A673 (cell line): ENCODE results near the gene EED. TPM values are rescaled to one million over a fixed set of nuclear protein-coding genes. Genes with fewer than 3 reads are reported as not detected.

Source experiments
- BruUV-seq: library from RNA; stranded (reverse); fragments of 400-500 nt; replicated peaks from 2 replicates; lab custom pipeline; 2021; lab: Mats Ljungman, UMichigan
- CTCF ChIA-PET: fragments of 300-600 bp; sonication (Branson Sonifier 250); formaldehyde crosslinking; loops from one replicate; lab custom pipeline; 2022; ENCODE audit warnings: antibody characterized with exemption; lab: Charles Lee
- POLR2A ChIA-PET: fragments of 300-600 bp; sonication (Branson Sonifier 250); formaldehyde crosslinking; loops from one replicate; lab custom pipeline; 2022; ENCODE audit warnings: antibody characterized with exemption; ENCODE audit not compliant: low non-redundant PET; lab: Charles Lee
- DNase-seq: peaks from one replicate; pipeline ENCODE4 v3.0.0-alpha.2; 2015; ENCODE audit warnings: low spot score
- H3K27ac ChIP-seq: fragments of 200-600 bp; sonication (generic); 2 replicates; pipeline ENCODE4 v1.5.1; 2016; ENCODE audit warnings: mixed run types, low read depth, mild to moderate bottlenecking, mixed read lengths, antibody characterized with exemption, low read length; ENCODE audit not compliant: poor library complexity, severe bottlenecking
- H3K27me3 ChIP-seq: fragments of 200-600 bp; sonication (generic); replicated peaks from 2 replicates; pipeline ENCODE4 v1.6.1; 2017; ENCODE audit warnings: mixed run types, low read depth, mild to moderate bottlenecking, mixed read lengths, antibody characterized with exemption, low read length; ENCODE audit not compliant: insufficient read depth, poor library complexity
- H3K36me3 ChIP-seq: fragments of 200-600 bp; sonication (generic); 2 replicates; pipeline ENCODE4 v1.6.1; 2016; ENCODE audit warnings: mixed run types, mild to moderate bottlenecking, mixed read lengths, antibody characterized with exemption, low read length; ENCODE audit not compliant: insufficient read depth, poor library complexity, severe bottlenecking
- H3K4me1 ChIP-seq: fragments of 200-600 bp; sonication (generic); 2 replicates; pipeline ENCODE4 v1.6.1; 2017; ENCODE audit warnings: mixed run types, mild to moderate bottlenecking, mixed read lengths, antibody characterized with exemption, low read length; ENCODE audit not compliant: insufficient read depth, poor library complexity, severe bottlenecking
- H3K4me3 ChIP-seq: fragments of 200-600 bp; sonication (generic); 2 replicates; pipeline ENCODE4 v1.5.1; 2016; ENCODE audit warnings: low read depth, mixed run types, mild to moderate bottlenecking, mixed read lengths, low read length; ENCODE audit not compliant: poor library complexity, severe bottlenecking
- H3K9me3 ChIP-seq: fragments of 200-600 bp; sonication (generic); 2 replicates; pipeline ENCODE4 v1.6.1; 2016; ENCODE audit warnings: mixed run types, low read depth, mild to moderate bottlenecking, mixed read lengths, antibody characterized with exemption, low read length; ENCODE audit not compliant: poor library complexity, severe bottlenecking
- CTCF ChIP-seq: fragments of 300-800, 200-600 bp; sonication (generic); conservative IDR thresholded peaks from 2 replicates; pipeline ENCODE4 v1.5.1; 2017; ENCODE audit warnings: low read depth, mild to moderate bottlenecking, antibody characterized with exemption, low read length, moderate library complexity, mixed read lengths
- EZH2 ChIP-seq: fragments of 200-600 bp; sonication (generic); IDR thresholded peaks from 2 replicates; pipeline ENCODE4 v1.6.1; 2017; ENCODE audit warnings: borderline replicate concordance, low read depth, mild to moderate bottlenecking, mixed read lengths, antibody characterized with exemption, low read length; ENCODE audit not compliant: poor library complexity, severe bottlenecking
- intact Hi-C: fragments of 100-400 bp; cut with micrococcal nuclease; formaldehyde crosslinking; loops from one replicate; pipeline ENCODE4 v1.10.0; 2022; ENCODE audit not compliant: unreplicated experiment
- total RNA-seq: library from RNA; stranded (reverse); gene quantifications from 2 replicates; pipeline ENCODE4 v1.2.3, GENCODE V29; 2021

Gene EED
- total RNA-seq, 1 experiment from 2014 or later = 43.4 TPM

GRCh38 chr11:86198139-86198538 lies 46.4 kb upstream of the EED start:
- POLR2A ChIA-PET = no interaction called here
- no TSS peak for BruUV-seq
- Histone ChIP-seq H3K4me1 (peaks cover 6% of the 10 kb centered on the region), H3K27me3 (no peaks in the 10 kb centered on the region), H3K27ac (no peak overlapping the region), H3K36me3 (no peaks in the 10 kb centered on the region), H3K9me3 (no peaks in the 10 kb centered on the region), H3K4me3 (no peak overlapping the region)
- no peak for DNase-seq
- intact Hi-C loops = no loop called here
- TF ChIP-seq CTCF (no peak), EZH2 (no peak)
- CTCF ChIA-PET = no interaction called here

- Histone ChIP-seq H3K4me1 (peaks cover 6% of the 10 kb centered on the region), H3K4me3 (no peak overlapping the region), H3K9me3 (no peaks in the 10 kb centered on the region), H3K27ac (no peak overlapping the region), H3K27me3 (no peaks in the 10 kb centered on the region), H3K36me3 (no peaks in the 10 kb centered on the region)
- no peak for DNase-seq
- intact Hi-C loops = no loop called here
- no TSS peak for BruUV-seq
- TF ChIP-seq CTCF (no peak), EZH2 (no peak)
- POLR2A ChIA-PET = no interaction called here
- CTCF ChIA-PET = no interaction called here
Observed at GRCh38 chr11:86199354-86199753, 45.2 kb upstream of the EED start.

- CTCF ChIA-PET = no interaction called here
- no TSS peak for BruUV-seq
Observed at GRCh38 chr11:86201371-86201884, 43.1 kb upstream of the EED start.

More at GRCh38 chr11:86201371-86201884, 43.1 kb upstream of the EED start:
- H3K36me3 ChIP-seq = no peaks in the 10 kb centered on the region
- no peaks in the 10 kb centered on the region for H3K9me3 ChIP-seq
- no peaks in the 10 kb centered on the region for H3K27me3 ChIP-seq
- intact Hi-C loops = no loop called here
- POLR2A ChIA-PET = no interaction called here
- DNase-seq = no peak
- H3K4me1 ChIP-seq = peaks cover 6% of the 10 kb centered on the region
- TF ChIP-seq CTCF (no peak), EZH2 (no peak)
- no peak overlapping the region for H3K27ac ChIP-seq
- H3K4me3 ChIP-seq = no peak overlapping the region
